K562 (cell line): ENCODE measurements around the gene NYAP1. TPM values are rescaled to one million over a fixed set of nuclear protein-coding genes. Genes with fewer than 3 reads are reported as not detected.

Experiments used
- ETV1 ChIP-seq: fragments of 450-650 bp; conservative IDR thresholded peaks from 2 replicates; pipeline ENCODE4 v1.6.1; 2016; ENCODE audit warnings: missing genetic modification characterization, control low read depth, low read depth, missing compliant biosample characterization
- ETV5 ChIP-seq: sonication (generic); formaldehyde crosslinking; IDR thresholded peaks from 2 replicates; pipeline ENCODE4 v1.4.0; 2020; ENCODE audit warnings: low read depth, mild to moderate bottlenecking, missing genetic modification reagents
- FOXA3 ChIP-seq, 2 experiments: fragments of 450-650 bp in 1 of 2; sonication (generic) in 1 of 2; formaldehyde crosslinking; IDR thresholded peaks in 1 of 2; conservative IDR thresholded peaks in 1 of 2; 2 replicates each; pipeline versions ENCODE4 v1.4.0 to v1.8.0; 2020 to 2022; ENCODE audit warnings: mild to moderate bottlenecking in 2 of 2, missing genetic modification reagents in 1 of 2
- GATAD2B ChIP-seq: fragments of 450-650 bp; IDR thresholded peaks from 2 replicates; pipeline ENCODE4 v1.6.1; 2017; ENCODE audit warnings: mild to moderate bottlenecking, borderline replicate concordance
- HDAC1 ChIP-seq, 2 experiments: fragments of 450-650 bp; IDR thresholded peaks; 2 replicates each; pipeline ENCODE4 v1.6.1; 2016 to 2017; ENCODE audit warnings: inconsistent platforms in 1 of 2, mild to moderate bottlenecking in 1 of 2, moderate library complexity in 1 of 2
- HDAC2 ChIP-seq: fragments of 450-650 bp; IDR thresholded peaks from 2 replicates; pipeline ENCODE4 v1.6.1; 2016; ENCODE audit warnings: mild to moderate bottlenecking
- HNRNPK ChIP-seq: fragments of 200-400 bp; formaldehyde crosslinking; IDR thresholded peaks from one replicate; pipeline ENCODE4 v1.6.1; 2018; ENCODE audit warnings: mild to moderate bottlenecking, low read depth, low read length; ENCODE audit not compliant: poor library complexity, severe bottlenecking
- NCOA2 ChIP-seq, 2 experiments: fragments of 450-650 bp; IDR thresholded peaks; 2 replicates each; pipeline ENCODE4 v1.6.1; 2018; ENCODE audit warnings: mild to moderate bottlenecking in 2 of 2, moderate library complexity in 1 of 2; ENCODE audit not compliant: partially characterized antibody in 2 of 2
- NR4A1 ChIP-seq, 2 experiments: fragments of 250-450 bp in 1 of 2; fragments of 450-650 bp in 1 of 2; sonication (Bioruptor Pico) in 1 of 2; IDR thresholded peaks; 2 replicates each; pipeline versions ENCODE4 v1.4.0 to v1.6.1; 2016 to 2020; ENCODE audit warnings: mild to moderate bottlenecking in 2 of 2, missing compliant biosample characterization in 1 of 2, missing genetic modification characterization in 1 of 2, moderate library complexity in 1 of 2
- RBM15 ChIP-seq: fragments of 200-400 bp; formaldehyde crosslinking; IDR thresholded peaks from 2 replicates; pipeline ENCODE4 v1.6.1; 2018; ENCODE audit warnings: mild to moderate bottlenecking, low read length, moderate library complexity; ENCODE audit not compliant: insufficient read depth
- SAP30 ChIP-seq: fragments of 200-600 bp; sonication (generic); IDR thresholded peaks from 2 replicates; pipeline ENCODE4 v1.6.1; 2012; ENCODE audit warnings: borderline replicate concordance, low read depth, mild to moderate bottlenecking, moderate library complexity, low read length, control low read depth, inconsistent platforms; ENCODE audit not compliant: insufficient read depth, poor library complexity, severe bottlenecking
- SREBF2 ChIP-seq: sonication (generic); formaldehyde crosslinking; IDR thresholded peaks from 2 replicates; pipeline ENCODE4 v1.4.0; 2020; ENCODE audit warnings: mild to moderate bottlenecking, missing genetic modification reagents
- TBP ChIP-seq: optimal IDR thresholded peaks from 2 replicates; pipeline ENCODE3; 2011; ENCODE audit warnings: low read depth, low read length, improper control_type of control experiment
- TFAP4 ChIP-seq: sonication (generic); formaldehyde crosslinking; IDR thresholded peaks from 2 replicates; pipeline ENCODE4 v1.8.0; 2022; ENCODE audit warnings: missing genetic modification reagents, mild to moderate bottlenecking, moderate library complexity, borderline replicate concordance
- ZHX1 ChIP-seq: fragments of 150-350 bp; conservative IDR thresholded peaks from 2 replicates; pipeline ENCODE4 v1.6.1; 2014; ENCODE audit warnings: low read length
- ZNF184 ChIP-seq: sonication (generic); formaldehyde crosslinking; IDR thresholded peaks from 2 replicates; pipeline ENCODE4 v1.5.0; 2020; ENCODE audit warnings: missing genetic modification reagents
- ZNF282 ChIP-seq: sonication (generic); formaldehyde crosslinking; IDR thresholded peaks from 2 replicates; pipeline ENCODE4 v1.8.1; 2023; ENCODE audit warnings: missing genetic modification reagents
- ZNF583 ChIP-seq: fragments of 250-450 bp; sonication (Bioruptor Pico); IDR thresholded peaks from 2 replicates; pipeline ENCODE4 v1.4.0; 2020
- ZNF764 ChIP-seq: fragments of 250-450 bp; sonication (Bioruptor Pico); IDR thresholded peaks from 2 replicates; pipeline ENCODE4 v1.4.0; 2020; ENCODE audit warnings: low read depth, mild to moderate bottlenecking, moderate library complexity
- polyA plus RNA-seq, 8 experiments: library from polyadenylated mRNA; depleted of rRNA in 4 of 8; stranded (reverse) in 5 of 8; unstranded in 3 of 8; fragments of >200 nt; fragmentation: Nextera tagmentation in 2 of 8; fragmentation: Illumina TruSeq in 1 of 8; extraction: Ambion mirVana in 2 of 8; extraction: Trizol in 1 of 8; gene quantifications; 2 replicates each; pipeline versions ENCODE4 v1.2.1 to v1.2.3, GENCODE V29; 2011 to 2014; ENCODE audit warnings: inconsistent platforms in 1 of 8, missing spikeins in 1 of 8
- total RNA-seq, 7 experiments: library from RNA; depleted of rRNA in 6 of 7; stranded (reverse); fragments of >200 nt in 6 of 7; fragmentation: Illumina TruSeq in 2 of 7; extraction: Trizol in 2 of 7; gene quantifications; 2 replicates each; pipeline versions ENCODE4 v1.2.1 to v1.2.3, GENCODE V29; 2011 to 2021; ENCODE audit warnings: low replicate concordance in 1 of 7
- TF ChIP-seq, protein P1 (sequence below): fragments of 250-450 bp; sonication (Bioruptor Pico); IDR thresholded peaks from 2 replicates; pipeline ENCODE4 v1.5.0; 2021; ENCODE audit warnings: mild to moderate bottlenecking, borderline replicate concordance

Gene NYAP1
- total and polyA plus RNA-seq, 9 of the 15 experiments (the other 6 are each of a cell fraction or from before 2014, with no cell fraction given): 0.11 to 0.88 (median 0.22) TPM; not detected in 2

GRCh38 chr7:100478958-100479660 lies 4.6 kb upstream of the NYAP1 start, which contains the start of gene TSC22D4 (continued):
- TF ChIP-seq, protein P1, sequence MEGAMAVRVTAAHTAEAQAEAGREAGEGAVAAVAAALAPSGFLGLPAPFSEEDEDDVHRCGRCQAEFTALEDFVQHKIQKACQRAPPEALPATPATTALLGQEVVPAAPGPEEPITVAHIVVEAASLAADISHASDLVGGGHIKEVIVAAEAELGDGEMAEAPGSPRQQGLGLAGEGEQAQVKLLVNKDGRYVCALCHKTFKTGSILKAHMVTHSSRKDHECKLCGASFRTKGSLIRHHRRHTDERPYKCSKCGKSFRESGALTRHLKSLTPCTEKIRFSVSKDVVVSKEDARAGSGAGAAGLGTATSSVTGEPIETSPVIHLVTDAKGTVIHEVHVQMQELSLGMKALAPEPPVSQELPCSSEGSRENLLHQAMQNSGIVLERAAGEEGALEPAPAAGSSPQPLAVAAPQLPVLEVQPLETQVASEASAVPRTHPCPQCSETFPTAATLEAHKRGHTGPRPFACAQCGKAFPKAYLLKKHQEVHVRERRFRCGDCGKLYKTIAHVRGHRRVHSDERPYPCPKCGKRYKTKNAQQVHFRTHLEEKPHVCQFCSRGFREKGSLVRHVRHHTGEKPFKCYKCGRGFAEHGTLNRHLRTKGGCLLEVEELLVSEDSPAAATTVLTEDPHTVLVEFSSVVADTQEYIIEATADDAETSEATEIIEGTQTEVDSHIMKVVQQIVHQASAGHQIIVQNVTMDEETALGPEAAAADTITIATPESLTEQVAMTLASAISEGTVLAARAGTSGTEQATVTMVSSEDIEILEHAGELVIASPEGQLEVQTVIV (CRISPR knock-in tag): no peak
- TF ChIP-seq GATAD2B: peak; percentile 77; the same call in 1 of the 2 replicates
- no peak for TF ChIP-seq SREBF2 (CRISPR knock-in tag)
- TF ChIP-seq ETV5 (CRISPR knock-in tag): peak; percentile 62; the same call in 1 of the 2 replicates
- TF ChIP-seq TBP: peak; percentile 68
- 0 out of 2 replicates have a peak, but pooled peaks have one; percentile 18 for TF ChIP-seq ZHX1
- TF ChIP-seq ZNF764 (CRISPR knock-in tag): no peak
- TF ChIP-seq ETV1 (tag): peak; percentile 91
- TF ChIP-seq HNRNPK: peak; percentile 45
- TF ChIP-seq HDAC1 (IDR thresholded peaks at IDR 0.05): peak; percentile 53 to 98; a peak in 3 of 4 replicates
- no peak for TF ChIP-seq RBM15
- no peak for TF ChIP-seq ZNF583 (CRISPR knock-in tag)
- TF ChIP-seq ZNF184 (CRISPR knock-in tag): no peak
- no peak for TF ChIP-seq NR4A1 (CRISPR knock-in tag; IDR thresholded peaks at IDR 0.05)
- 0 out of 2 replicates have a peak, but pooled peaks have one; percentile 20 for TF ChIP-seq NR4A1 (tag; IDR thresholded peaks at IDR 0.05)
- TF ChIP-seq FOXA3 (CRISPR knock-in tag; conservative IDR thresholded peaks at IDR 0.05 in 1 of 2, IDR thresholded peaks at IDR 0.05 in 1 of 2): peak in 1 of 2 experiments; percentile 82; a peak in 2 of 4 replicates
- TF ChIP-seq TFAP4 (CRISPR knock-in tag): peak; percentile 97
- TF ChIP-seq SAP30: peak; percentile 64
- TF ChIP-seq NCOA2 (IDR thresholded peaks at IDR 0.05; ENCODE audit: partially characterized antibody in 2 of 2): no peak
- TF ChIP-seq HDAC2: peak; percentile 96
- no peak for TF ChIP-seq ZNF282 (CRISPR knock-in tag)
